ENCODE results near the gene KLF4.

The KLF4 gene

GRCh38 chr9:107443786-107444185 lies 45.8 kb downstream of the KLF4 start:
- no peak overlapping the region for H3K4me3 ChIP-seq (ENCODE audit: low read depth, low read length)
- H3K9me3 ChIP-seq: no peaks in the 10 kb centered on the region
- no peaks in the 10 kb centered on the region for H3K36me3 ChIP-seq
- no peaks in the 10 kb centered on the region for H3K4me1 ChIP-seq
- TF ChIP-seq, protein P1, sequence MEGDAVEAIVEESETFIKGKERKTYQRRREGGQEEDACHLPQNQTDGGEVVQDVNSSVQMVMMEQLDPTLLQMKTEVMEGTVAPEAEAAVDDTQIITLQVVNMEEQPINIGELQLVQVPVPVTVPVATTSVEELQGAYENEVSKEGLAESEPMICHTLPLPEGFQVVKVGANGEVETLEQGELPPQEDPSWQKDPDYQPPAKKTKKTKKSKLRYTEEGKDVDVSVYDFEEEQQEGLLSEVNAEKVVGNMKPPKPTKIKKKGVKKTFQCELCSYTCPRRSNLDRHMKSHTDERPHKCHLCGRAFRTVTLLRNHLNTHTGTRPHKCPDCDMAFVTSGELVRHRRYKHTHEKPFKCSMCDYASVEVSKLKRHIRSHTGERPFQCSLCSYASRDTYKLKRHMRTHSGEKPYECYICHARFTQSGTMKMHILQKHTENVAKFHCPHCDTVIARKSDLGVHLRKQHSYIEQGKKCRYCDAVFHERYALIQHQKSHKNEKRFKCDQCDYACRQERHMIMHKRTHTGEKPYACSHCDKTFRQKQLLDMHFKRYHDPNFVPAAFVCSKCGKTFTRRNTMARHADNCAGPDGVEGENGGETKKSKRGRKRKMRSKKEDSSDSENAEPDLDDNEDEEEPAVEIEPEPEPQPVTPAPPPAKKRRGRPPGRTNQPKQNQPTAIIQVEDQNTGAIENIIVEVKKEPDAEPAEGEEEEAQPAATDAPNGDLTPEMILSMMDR (IDR thresholded peaks at IDR 0.05; ENCODE audit: low read depth, low read length): no peak
- no peak for DNase-seq
- H3K27me3 ChIP-seq: no peaks in the 10 kb centered on the region

- no peaks in the 10 kb centered on the region for H3K9me3 ChIP-seq
- H3K27me3 ChIP-seq: peaks cover 6% of the 10 kb centered on the region
- H3K36me3 ChIP-seq: no peaks in the 10 kb centered on the region
- no peak overlapping the region for H3K4me3 ChIP-seq (ENCODE audit: low read depth, low read length)
- no peaks in the 10 kb centered on the region for H3K4me1 ChIP-seq
- TF ChIP-seq, protein P1 (IDR thresholded peaks at IDR 0.05; ENCODE audit: low read depth, low read length): no peak
- no peak for DNase-seq
These were observed 49.5 kb downstream of the KLF4 start for GRCh38 chr9:107439991-107440456.

DNA sequence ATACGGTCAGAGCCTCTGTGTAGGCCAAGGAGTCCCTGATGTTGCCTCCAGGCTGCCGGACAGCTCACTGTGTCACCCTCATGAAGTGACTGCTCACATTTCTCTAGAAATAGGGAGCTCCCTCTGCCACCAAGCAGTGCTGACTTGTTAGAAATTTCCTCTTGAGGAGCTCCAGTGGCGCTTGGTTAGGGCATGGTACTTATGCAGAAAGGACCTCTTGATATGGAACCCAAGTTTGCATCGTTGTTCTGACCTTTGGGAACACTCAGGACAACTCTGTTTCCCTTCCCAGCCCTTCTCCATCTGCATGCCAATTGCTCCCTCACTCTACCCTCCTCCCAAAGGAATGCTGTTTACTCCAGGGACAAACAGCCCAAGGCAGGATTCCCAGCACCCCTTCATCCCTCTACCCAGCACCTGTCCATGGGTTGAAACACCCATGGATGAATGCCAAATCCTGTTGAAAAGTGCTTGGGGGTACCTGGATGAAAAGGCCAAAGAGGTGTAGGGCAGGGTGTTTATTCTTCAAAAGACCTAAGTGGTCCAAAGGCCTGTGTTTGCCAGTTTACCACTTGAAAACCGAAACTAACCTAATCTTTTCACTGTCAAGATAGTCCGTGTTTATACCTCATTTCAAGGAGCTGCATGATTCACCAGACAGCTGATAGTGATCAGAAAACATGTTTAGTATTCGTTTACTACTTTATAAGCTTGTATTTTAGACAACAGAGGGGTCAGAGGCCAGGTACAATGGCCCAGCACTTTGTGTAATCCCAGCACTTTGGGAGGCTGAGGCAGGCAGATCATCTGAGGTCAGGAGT lies 51.1 kb downstream of the KLF4 start:
- H3K36me3 ChIP-seq: no peaks in the 10 kb centered on the region
- DNase-seq: no peak
- TF ChIP-seq, protein P1 (IDR thresholded peaks at IDR 0.05; ENCODE audit: low read depth, low read length): no peak
- no peaks in the 10 kb centered on the region for H3K4me1 ChIP-seq
- no peaks in the 10 kb centered on the region for H3K9me3 ChIP-seq
- H3K27me3 ChIP-seq: peaks cover 9% of the 10 kb centered on the region
- no peak overlapping the region for H3K4me3 ChIP-seq (ENCODE audit: low read depth, low read length)

GRCh38 chr9:107437716-107438115 lies 51.9 kb downstream of the KLF4 start:
- no peaks in the 10 kb centered on the region for H3K9me3 ChIP-seq
- DNase-seq: no peak
- peaks cover 9% of the 10 kb centered on the region for H3K27me3 ChIP-seq
- H3K4me1 ChIP-seq: no peaks in the 10 kb centered on the region
- H3K4me3 ChIP-seq (ENCODE audit: low read depth, low read length): no peak overlapping the region
- no peaks in the 10 kb centered on the region for H3K36me3 ChIP-seq
- TF ChIP-seq, protein P1 (IDR thresholded peaks at IDR 0.05; ENCODE audit: low read depth, low read length): no peak

DNA sequence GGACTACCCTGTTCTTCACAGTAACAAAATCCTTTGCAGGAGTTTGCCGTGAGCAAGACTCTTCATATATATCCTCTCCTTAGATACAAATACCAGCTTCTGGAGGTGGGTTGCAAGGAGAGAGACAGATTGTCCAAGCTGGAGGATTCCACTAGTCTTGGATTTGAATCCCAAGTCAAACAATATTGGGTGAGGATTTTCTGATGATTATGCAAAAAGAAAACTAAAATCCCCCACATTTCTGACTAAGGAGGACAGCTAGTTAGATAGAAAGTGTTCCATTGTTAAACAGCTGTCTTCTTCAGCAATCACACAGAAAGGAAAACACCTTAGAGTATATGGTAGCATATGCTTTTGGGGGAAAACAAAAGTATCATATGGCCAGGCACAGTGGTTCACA lies 54.2 kb downstream of the KLF4 start:
- Histone ChIP-seq H3K27me3 (peaks cover 9% of the 10 kb centered on the region), H3K9me3 (no peaks in the 10 kb centered on the region), H3K36me3 (no peaks in the 10 kb centered on the region), H3K4me3 (ENCODE audit: low read depth, low read length) (no peak overlapping the region), H3K4me1 (no peaks in the 10 kb centered on the region)
- TF ChIP-seq, protein P1 (IDR thresholded peaks at IDR 0.05; ENCODE audit: low read depth, low read length): no peak
- DNase-seq: no peak
